ENCODE results near the gene RNASEL. TPM values are rescaled to one million over a fixed set of nuclear protein-coding genes. Genes with fewer than 3 reads are reported as not detected.

Gene RNASEL
- total RNA-seq, 1 experiment from 2014 or later, result 1.2 TPM

DNA sequence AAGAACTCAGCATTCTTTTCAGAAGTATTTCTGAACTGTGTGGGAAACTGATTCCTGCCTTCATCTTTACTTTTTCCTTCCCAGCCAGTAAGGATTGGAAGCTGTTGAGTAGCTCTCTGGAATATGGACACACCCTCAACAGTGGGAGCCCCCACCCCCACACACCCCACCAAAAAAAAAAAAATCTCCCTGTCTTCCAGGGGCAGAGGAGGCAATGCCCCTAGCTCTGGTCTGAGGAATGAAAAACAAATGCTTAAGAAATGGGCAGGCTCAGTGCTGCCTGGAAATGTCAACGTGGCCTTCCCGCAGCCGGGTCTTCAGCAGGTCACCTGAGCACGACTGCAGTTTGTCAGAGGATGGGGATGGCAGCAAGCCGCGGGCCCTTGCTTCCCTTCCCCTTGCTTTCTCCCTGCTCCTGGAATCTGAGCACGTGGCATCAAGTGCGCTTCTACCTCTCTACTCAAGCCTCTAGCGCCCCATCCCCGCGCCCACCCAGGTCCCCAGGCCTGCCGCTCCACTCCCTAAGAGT, 14.7 kb upstream of the RNASEL start:
- ATAC-seq (peak; percentile 25), DNase-seq (ENCODE audit: low read depth, low spot score) (no peak)
- TF ChIP-seq, protein P1, sequence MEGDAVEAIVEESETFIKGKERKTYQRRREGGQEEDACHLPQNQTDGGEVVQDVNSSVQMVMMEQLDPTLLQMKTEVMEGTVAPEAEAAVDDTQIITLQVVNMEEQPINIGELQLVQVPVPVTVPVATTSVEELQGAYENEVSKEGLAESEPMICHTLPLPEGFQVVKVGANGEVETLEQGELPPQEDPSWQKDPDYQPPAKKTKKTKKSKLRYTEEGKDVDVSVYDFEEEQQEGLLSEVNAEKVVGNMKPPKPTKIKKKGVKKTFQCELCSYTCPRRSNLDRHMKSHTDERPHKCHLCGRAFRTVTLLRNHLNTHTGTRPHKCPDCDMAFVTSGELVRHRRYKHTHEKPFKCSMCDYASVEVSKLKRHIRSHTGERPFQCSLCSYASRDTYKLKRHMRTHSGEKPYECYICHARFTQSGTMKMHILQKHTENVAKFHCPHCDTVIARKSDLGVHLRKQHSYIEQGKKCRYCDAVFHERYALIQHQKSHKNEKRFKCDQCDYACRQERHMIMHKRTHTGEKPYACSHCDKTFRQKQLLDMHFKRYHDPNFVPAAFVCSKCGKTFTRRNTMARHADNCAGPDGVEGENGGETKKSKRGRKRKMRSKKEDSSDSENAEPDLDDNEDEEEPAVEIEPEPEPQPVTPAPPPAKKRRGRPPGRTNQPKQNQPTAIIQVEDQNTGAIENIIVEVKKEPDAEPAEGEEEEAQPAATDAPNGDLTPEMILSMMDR (IDR thresholded peaks at IDR 0.05), result no peak
- TF ChIP-seq, protein P2, sequence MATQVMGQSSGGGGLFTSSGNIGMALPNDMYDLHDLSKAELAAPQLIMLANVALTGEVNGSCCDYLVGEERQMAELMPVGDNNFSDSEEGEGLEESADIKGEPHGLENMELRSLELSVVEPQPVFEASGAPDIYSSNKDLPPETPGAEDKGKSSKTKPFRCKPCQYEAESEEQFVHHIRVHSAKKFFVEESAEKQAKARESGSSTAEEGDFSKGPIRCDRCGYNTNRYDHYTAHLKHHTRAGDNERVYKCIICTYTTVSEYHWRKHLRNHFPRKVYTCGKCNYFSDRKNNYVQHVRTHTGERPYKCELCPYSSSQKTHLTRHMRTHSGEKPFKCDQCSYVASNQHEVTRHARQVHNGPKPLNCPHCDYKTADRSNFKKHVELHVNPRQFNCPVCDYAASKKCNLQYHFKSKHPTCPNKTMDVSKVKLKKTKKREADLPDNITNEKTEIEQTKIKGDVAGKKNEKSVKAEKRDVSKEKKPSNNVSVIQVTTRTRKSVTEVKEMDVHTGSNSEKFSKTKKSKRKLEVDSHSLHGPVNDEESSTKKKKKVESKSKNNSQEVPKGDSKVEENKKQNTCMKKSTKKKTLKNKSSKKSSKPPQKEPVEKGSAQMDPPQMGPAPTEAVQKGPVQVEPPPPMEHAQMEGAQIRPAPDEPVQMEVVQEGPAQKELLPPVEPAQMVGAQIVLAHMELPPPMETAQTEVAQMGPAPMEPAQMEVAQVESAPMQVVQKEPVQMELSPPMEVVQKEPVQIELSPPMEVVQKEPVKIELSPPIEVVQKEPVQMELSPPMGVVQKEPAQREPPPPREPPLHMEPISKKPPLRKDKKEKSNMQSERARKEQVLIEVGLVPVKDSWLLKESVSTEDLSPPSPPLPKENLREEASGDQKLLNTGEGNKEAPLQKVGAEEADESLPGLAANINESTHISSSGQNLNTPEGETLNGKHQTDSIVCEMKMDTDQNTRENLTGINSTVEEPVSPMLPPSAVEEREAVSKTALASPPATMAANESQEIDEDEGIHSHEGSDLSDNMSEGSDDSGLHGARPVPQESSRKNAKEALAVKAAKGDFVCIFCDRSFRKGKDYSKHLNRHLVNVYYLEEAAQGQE (IDR thresholded peaks at IDR 0.05; ENCODE audit: insufficient read depth in 1 of 2, low read depth in 2 of 2, low read length in 1 of 2), result no peak
- no peak for TF ChIP-seq TCF7L2 (IDR thresholded peaks at IDR 0.05; ENCODE audit: low read depth, low read length)
- no peak for TF ChIP-seq POLR2AphosphoS5 (IDR thresholded peaks at IDR 0.05; ENCODE audit: low read depth, low read length)
- no peak for TF ChIP-seq SIN3A (IDR thresholded peaks at IDR 0.05; ENCODE audit: borderline replicate concordance, insufficient read depth, low read depth, low read length)
- H3K4me3 ChIP-seq (ENCODE audit: low read depth in 2 of 2, low read length in 2 of 2), result peak overlapping the region; percentile 35 to 43
- no peaks in the 10 kb centered on the region for H3K4me1 ChIP-seq (ENCODE audit: control insufficient read depth, insufficient read depth, low read length)
- peaks cover 7% of the 10 kb centered on the region for H3K27me3 ChIP-seq (ENCODE audit: control insufficient read depth, insufficient read depth, low read length)
- H3K36me3 ChIP-seq (ENCODE audit: control insufficient read depth, insufficient read depth, low read length), result no peaks in the 10 kb centered on the region; the same call in 1 of the 2 replicates
- H3K27ac ChIP-seq (ENCODE audit: low read length), result no peak overlapping the region
- in situ Hi-C loops (cut with HindIII; ENCODE audit: low pct_unique_long_range_greater_than_20kb, low sequenced_read_pairs), result no loop called here
- BruUV-seq (replicated peaks), result no TSS peak
- intact Hi-C loops (cut with micrococcal nuclease; ENCODE audit: unreplicated experiment), result no loop called here
- POLR2A ChIA-PET, result no interaction called here
- H3K9me3 ChIP-seq (ENCODE audit: control insufficient read depth, insufficient read depth, low read depth, low read length), result no peaks in the 10 kb centered on the region
- CTCF ChIA-PET, result interaction anchor here (0.6 kb wide), 1 partner anchor 182 kb away, joined by 4 read pairs; no protein-coding TSS in a partner anchor

DNA sequence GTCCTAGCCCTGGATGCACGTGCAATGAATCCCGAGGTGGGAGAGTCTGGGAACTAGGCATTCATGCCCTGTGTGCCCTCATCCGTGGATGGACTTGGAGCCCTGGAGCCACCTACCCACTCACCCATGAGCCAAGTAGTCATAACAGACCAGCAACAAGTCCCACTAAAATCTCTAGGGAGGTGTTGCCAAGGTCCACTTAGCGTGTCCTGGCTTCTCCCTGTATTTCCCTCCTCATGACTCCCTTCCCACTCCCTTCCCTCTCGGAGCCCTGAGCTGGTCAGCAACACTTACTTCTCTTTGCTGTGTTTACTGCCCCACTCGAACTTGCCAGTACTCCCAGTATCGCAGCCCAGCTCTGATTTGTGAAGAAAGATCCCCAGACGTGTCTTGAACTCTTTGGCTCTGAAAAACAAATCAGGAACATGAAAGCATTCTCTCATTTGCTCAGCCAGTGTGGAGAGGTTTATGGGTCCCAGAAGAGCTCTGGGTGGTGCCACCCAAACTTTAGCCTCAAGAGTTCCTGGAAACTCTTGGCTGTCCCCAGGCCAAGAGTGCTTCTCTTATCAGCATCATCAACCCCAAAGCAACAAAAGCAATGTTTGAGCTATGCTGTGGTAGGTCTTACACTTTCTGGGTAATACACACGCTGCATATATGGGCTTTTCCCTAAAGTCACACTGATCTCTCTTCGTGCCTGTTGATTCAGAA, 14.0 kb upstream of the RNASEL start:
- no peak for DNase-seq (ENCODE audit: low read depth, low spot score)
- ChIA-PET CTCF (interaction anchor here (0.6 kb wide), 1 partner anchor 183 kb away, joined by 4 read pairs; no protein-coding TSS in a partner anchor), POLR2A (no interaction called here)
- Histone ChIP-seq H3K27ac (ENCODE audit: low read length) (no peak overlapping the region), H3K4me1 (ENCODE audit: control insufficient read depth, insufficient read depth, low read length) (no peaks in the 10 kb centered on the region), H3K36me3 (ENCODE audit: control insufficient read depth, insufficient read depth, low read length) (no peaks in the 10 kb centered on the region; the same call in 1 of the 2 replicates), H3K27me3 (ENCODE audit: control insufficient read depth, insufficient read depth, low read length) (peaks cover 7% of the 10 kb centered on the region), H3K4me3 (ENCODE audit: low read depth in 2 of 2, low read length in 2 of 2) (peak overlapping the region in 1 of 2 experiments; percentile 35; a peak in 1 of 4 replicates), H3K9me3 (ENCODE audit: control insufficient read depth, insufficient read depth, low read depth, low read length) (no peaks in the 10 kb centered on the region)
- no peak for ATAC-seq
- no TSS peak for BruUV-seq (replicated peaks)
- intact Hi-C loops (cut with micrococcal nuclease; ENCODE audit: unreplicated experiment) (no loop called here), in situ Hi-C loops (cut with HindIII; ENCODE audit: low pct_unique_long_range_greater_than_20kb, low sequenced_read_pairs) (no loop called here)
- TF ChIP-seq, protein P2 (IDR thresholded peaks at IDR 0.05; ENCODE audit: insufficient read depth in 1 of 2, low read depth in 2 of 2, low read length in 1 of 2), result no peak
- TF ChIP-seq, protein P1 (IDR thresholded peaks at IDR 0.05), result no peak

Measured in Panc1 (cell line).